HG02571 (cell line): ENCODE results near the gene RGS19.

Experiments
- ATAC-seq: cut with Tn5 transposase; IDR thresholded peaks from one replicate; pipeline ENCODE4 v1.9.1; 2021; ENCODE audit warnings: mild to moderate bottlenecking, moderate library complexity; ENCODE audit not compliant: unreplicated experiment

RGS19 gene

DNA sequence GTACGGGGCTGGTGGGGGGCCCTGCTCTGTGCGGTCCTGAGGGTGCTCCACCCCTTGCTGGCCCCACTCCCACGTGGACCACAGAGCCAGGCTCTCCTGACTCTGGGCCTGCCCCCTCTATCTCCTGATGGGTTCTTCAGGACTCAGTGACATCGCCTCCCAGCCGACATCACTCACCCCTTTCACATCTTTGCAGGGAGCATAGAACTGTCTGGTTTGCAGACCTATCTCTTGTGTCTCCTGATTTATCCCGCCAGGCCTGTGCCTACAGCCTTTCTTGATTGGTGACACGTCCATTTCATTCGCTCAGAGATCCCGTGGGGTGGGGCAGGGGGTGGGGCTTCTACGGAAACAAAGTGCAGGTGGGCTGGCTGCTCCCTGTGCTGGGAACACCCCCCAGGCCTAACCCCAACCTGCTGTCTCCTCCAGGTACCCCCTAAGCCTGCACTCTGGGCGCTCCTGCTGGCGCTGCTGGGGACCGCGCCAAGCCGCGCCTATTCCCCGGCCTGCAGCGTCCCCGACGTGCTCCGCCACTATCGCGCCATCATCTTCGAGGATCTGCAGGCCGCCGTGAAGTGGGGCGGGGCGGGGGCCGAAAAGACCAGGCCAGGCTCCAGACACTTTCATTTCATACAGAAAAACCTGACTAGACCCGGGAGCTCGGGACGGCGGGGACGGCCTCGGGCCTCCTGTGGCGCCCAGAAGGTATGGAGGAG is 41.7 kb downstream of the RGS19 start:
- ATAC-seq = no peak

- ATAC-seq = no peak
Measured at GRCh38 chr20:64037199-64037497, 42.2 kb downstream of the RGS19 start.

DNA sequence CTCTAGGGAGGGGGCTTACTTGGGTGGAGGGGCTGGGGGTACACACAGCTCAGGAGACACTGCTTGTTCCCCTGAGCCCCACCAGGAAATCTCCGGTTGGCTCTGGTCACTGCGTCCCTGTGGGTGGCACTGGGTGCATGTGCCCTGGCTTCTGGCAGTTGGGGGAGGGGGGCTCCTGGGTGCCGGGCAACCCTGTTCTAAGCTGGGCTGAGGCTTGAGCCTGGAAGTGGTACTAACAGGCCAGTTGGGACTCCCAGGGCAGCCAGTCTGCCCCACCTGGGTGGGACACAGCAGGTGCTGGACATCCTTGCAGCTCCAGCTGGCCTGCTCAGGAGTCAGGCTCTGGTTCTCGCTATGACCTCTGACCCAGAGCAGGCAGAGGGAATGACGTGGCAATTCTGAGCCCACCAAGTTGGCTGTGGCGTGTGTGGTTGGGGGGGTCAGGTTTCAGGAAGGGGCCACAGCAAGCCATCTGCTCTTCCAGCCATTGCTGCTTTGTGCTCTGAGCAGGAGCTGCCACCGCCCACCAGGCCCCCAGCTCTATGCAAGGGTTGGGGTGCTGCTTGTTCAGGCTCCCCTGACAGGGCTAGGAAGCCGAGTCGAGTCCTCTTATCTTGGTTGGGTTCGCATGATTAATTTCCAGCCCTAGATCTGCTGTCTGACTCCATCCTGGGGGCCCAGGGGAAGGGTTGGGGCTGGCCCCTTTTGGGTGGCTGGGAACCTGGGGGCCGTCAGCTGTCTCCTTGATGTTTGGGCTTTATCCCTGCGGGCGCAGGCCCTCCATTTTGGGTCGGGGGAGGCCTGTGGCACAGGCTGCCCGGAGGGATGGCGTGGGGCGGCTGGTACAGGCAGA is 42.7 kb downstream of the RGS19 start:
- no peak for ATAC-seq

- ATAC-seq = no peak
Measured at GRCh38 chr20:64035933-64036345, 43.4 kb downstream of the RGS19 start, which contains the start of gene C20orf204. TSS of gene C20orf204 (plus strand) at chr20:64036182. CDS start at chr20:64036324, 142 bp downstream.

DNA sequence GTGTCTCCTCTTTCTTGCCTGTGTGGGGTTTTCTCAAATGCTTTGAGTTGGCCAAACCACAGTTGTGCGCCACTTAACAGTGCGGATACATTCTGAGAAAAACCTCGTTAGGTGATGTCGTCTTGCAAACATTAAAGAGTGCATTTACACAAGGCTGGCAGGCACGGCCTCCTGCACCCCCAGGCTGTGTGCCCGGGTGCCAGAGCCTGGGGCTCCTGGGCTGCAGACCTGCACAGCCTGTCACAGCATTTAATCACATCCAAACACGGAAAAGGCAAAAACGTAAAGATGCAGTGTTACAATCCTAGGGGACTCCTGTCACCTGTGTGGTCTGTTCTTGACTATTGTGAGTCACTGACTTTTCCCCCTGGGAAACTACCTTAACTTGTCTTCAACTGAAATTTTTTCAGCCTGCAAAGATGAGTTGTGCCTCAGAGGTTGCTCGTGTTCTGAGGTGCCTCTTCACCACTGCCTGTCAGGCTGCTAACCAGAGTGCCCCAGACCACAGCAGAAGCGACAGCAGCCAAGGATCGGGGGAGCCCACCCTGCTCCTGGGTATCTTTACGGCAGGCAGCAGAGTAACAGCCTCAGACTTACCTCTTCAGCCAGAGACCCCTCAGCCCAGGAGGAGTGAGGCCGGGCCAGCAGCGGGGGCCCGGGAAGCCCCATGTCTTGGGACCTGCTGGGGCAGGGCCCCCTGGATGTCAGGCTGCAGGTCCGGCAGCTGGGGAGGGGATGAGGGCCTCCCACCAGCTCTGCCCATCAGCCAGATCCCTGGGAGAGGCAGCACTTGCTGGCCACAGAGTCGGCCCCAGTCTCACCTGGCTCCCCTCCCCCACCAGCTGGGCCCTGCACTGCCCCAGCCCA is 44.0 kb downstream of the RGS19 start:
- no peak for ATAC-seq

GRCh38 chr20:64033981-64034493 is 45.3 kb downstream of the RGS19 start:
- no peak for ATAC-seq

GRCh38 chr20:64032706-64033624 is 46.4 kb downstream of the RGS19 start:
- no peak for ATAC-seq

- no peak for ATAC-seq
Measured at GRCh38 chr20:64031822-64032314, 47.5 kb downstream of the RGS19 start.

DNA sequence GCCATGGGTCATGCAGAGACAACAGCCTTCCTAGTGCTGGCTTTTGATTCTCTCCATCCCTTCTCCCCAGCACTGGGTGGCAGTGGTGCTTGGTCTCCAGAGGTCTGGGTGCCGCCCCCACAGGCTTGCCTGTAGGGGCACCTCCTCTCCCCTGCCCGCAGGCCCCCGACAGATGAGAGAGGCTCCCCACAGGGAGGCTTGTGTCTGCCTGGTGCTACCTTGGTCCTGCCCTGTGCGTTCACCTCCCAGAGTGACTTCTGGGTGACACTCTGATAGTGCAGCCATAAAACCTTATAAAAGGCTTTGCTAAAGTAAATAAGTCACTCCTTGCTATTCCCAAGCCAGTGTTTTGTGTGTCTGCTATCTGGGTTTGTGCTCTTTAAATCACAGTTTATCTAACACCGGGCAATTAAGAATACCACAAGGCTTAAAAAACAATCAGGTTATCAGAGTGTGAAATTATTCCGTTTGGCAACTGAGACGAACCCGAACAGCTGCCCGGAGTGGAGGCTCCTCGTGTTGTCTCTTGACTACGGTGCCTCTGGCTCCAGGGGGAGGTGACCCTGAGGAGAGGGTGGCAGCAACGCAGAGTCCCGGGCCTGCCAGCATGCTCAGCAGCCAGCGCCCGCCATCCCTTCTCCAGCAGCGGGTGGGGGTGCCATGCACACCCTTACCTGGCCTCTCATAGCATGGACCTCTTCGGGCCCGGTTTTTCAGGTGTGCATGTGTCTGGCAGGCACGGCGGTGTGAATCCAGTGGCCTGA is 48.8 kb downstream of the RGS19 start:
- no peak for ATAC-seq

DNA sequence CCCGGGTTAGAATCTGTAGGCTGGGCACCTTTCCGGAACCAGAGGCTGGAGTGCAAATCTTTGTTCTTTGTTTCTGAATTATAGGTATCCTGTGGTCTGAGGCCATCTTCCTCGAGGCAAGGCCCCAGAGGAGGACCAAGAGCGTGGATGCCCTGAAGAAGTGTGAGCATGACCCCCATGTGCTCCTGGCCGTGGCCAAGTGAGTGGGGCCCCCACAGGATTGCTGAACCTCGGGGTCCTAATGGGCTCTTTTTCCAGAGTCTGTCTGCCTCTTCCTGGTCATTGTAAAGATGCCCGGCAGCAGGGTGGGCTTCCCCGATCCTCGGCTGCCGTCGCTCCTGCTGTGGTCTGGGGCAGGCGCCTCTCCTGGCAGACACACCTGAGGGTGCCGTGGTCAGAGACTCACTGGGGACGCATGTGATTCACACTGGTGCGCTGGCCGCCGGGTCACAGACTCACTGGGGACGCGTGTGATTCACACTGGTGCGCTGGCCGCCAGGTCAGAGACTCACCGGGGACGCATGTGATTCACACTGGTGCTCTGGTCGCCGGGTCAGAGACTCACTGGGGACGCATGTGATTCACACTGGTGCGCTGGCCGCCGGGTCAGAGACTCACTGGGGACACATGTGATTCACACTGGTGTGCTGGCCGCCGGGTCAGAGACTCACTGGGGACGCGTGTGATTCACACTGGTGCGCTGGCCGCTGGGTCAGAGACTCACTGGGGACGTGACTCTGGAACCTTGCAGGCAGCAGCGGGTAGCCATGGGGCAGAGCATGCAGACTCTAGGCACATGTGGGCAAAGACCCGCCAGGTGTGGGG is 49.8 kb downstream of the RGS19 start:
- no peak for ATAC-seq

DNA sequence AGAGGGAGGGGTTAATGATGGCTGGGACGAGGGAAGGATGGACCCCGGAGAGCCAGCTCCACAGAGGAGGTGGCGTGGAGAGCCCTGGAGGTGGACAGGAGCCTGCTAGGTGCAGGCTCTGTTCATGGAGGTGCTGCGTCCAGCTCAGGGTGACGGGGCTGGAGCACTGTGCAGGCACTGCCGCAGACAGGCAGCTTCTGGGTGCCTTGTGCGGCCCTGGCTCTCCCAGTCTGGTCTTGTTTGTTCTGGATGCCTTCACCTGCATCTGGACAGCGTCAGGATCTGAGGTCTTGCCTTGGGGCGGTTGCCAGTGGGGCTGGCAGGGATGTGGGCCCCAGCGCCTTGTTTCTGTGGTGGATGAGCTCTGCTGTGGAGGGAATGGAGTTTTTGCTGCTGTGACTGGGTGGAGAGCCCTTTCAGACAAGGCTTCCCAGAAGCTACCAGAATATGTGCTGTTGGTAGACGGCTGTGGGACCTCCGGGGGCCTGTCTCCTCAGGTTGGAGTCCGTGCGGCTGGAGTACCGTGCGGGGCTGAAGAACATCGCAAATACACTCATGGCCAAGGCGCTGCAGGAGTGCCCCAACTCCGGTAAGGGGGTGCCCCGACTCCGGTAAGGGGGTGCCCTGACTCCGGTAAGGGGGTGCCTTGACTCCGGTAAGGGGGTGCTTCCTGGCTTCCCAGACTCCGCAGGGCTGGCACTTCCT is 51.2 kb downstream of the RGS19 start:
- ATAC-seq = no peak

GRCh38 chr20:64025826-64026412 is 53.4 kb downstream of the RGS19 start:
- ATAC-seq = no peak

DNA sequence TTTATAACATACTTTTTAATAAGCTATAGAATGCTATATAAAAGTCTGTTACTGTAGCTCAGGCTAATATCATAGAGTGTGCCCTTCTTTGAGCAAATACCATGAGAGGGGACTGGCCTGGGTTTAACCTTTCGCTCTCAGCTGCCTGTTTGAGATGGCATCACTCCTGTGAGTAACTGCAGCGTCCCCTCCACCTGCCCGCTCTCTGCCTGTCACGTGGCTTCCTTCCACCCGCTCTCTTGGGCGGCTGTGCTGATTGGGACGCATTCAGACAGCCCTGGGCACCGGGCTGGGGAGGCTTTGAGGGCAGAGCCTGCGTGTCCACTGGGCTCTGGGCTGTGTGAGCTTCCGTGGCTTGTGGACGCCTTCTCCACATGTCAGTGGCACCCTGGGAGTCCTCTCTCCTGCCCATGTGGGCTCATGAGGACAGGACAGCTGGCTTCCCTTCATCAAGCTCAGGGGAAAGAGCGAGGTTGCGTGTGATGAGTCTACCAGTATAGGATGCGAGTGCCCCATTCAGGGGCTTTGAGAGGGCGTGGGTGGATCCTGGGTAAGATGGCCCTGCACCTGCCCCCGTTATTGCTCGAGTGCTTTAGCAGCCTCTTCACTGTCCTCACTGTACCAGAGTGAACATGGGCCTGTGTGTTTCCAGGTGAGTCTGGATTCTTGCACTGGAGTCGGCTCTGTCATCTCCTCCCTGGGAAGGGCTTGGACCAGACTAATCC is 54.1 kb downstream of the RGS19 start:
- ATAC-seq = no peak

- ATAC-seq = no peak
Measured at GRCh38 chr20:64024141-64024990, 55.0 kb downstream of the RGS19 start.

DNA sequence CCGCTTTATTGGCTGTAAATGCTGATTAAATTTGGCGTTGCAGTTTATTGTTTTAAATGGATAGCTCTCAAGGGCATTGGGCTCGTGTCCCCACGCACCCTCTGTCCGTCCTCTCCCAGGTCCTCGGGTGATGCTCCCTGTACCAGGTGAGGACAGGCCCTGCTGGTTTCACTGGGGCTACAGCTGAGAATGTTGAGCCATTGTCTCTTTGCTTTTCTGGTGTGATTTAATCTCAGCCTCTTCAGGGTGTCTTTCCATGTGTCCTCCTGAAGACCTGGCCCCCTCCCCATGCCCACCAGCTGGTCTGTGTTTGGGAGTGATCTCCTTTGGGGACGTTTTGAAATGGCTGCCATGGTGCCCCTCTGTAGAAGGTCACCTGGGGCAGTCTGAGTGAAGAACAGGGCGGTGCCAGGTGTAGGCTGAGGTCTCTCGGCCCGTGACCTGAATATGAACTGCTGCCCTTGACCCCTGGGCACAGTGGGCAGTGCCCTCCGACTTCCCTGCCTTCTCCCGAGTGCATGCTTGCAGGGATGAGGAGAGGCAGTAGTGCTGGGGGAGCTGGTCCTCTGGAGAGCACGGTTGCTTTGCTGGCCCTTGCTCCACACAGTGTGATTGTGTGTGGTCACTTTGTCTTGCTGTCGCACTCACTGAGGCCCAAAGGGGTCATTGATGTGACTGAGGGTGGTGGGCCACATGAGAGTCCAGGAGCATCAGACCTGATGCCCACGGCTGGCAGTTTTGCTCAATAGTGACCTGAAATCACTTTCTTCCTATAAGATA is 55.8 kb downstream of the RGS19 start:
- ATAC-seq = no peak
